ENCODE data around the gene TMEM273.

The TMEM273 gene

GRCh38 chr10:49162761-49163310 is 25.4 kb downstream of the TMEM273 start:
- DNase-seq, result no peak

DNA sequence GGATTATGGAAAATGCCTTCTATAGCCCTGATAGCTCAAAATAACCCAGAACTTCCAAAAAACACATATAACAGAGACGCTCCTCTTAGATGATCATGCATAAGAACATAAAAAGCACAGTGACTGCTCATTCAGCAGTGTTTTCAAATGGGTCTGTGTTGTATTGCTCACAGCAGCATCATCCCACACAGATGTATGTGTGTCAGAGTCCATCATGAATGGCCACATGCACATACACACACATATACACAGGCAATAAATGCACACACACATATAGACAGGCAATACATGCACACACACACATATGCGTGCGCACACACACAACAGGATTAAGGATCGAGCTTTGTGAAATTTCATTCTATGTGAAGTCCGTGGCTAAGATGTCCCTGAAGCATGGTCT is 26.1 kb downstream of the TMEM273 start:
- no peak for DNase-seq

GRCh38 chr10:49161411-49161997 is 26.7 kb downstream of the TMEM273 start:
- no peak for DNase-seq

DNA sequence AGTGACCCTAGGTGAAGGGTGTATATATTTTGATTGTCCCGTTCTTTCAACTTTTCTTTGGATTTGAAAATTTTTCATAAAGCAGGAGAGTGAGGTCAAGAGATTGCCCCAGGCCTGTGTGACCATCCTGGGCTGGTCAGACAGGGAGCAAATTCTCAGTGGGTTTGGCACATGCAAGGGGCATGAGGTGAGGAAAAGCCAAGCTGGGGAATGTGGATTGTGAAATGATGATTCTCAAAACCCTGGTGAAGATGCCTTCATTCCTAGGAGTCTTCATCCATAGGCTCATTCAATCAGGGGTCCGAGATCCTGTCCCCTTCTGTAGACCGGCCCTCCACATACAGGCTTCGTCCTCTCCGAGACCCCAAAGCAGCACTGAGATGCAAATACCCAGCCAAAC is 27.4 kb downstream of the TMEM273 start:
- no peak for DNase-seq

DNA sequence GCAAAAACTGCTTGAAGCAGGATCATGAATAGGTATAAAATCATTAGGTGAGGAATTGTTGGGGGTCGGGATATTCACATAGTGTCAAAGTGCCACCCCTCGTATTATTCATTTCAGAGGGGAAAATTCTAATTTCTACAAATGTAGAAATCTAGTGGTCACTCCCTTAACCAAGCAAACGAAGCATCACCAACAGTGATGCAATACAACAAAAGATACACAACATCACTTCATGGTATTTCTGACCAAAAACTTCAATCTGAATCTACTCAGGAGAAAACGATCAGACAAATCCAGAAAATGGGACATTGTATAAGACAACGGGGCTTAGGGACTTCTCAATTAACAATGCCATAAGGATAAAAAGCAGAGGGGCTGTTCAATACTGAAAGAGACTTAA is 28.1 kb downstream of the TMEM273 start:
- DNase-seq, result no peak

DNA sequence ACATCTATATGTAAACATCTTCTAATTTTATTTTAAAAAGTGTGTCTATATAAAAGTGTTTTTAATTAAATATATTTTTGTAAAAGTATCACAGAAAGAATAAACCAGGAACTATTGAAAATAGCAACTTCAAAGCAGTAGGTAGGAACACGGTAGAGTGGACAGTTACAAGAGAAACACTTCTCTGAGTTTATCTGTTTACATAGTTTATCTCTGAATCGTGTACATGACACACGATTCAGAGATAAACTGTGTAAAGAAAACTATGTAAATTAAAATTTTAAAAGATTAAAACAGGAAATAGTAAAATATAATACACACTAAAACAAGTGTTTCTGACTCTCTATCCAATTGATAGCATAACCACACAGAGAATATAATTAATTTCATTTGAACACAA is 29.3 kb downstream of the TMEM273 start:
- DNase-seq, result no peak

- DNase-seq, result no peak
Observed at GRCh38 chr10:49158404-49158803, 29.8 kb downstream of the TMEM273 start.

GRCh38 chr10:49157229-49157628 is 31.0 kb downstream of the TMEM273 start:
- DNase-seq, result no peak

- DNase-seq, result no peak
Observed at GRCh38 chr10:49154641-49155040, 33.5 kb downstream of the TMEM273 start.

GRCh38 chr10:49153971-49154370 is 34.2 kb downstream of the TMEM273 start:
- no peak for DNase-seq

DNA sequence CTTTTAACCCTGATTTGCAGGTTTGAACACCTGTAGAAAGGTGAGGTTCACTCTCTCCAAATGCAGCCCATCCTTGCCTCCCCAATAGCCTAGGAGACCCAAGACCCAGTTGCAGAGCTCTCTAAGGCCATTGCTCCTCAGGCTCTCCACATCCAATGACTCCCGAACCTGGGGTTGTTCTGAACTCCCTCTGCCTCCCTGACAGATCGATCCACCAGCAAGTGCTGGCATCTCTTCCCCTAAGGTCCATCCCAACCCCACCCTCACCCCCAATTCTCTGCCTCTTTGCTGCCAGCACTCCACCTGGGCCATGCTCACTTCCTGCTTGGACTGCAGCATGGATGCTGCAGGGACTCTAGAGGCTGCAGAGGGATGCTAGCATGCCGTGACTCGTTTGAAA is 35.1 kb downstream of the TMEM273 start:
- no peak for DNase-seq

DNA sequence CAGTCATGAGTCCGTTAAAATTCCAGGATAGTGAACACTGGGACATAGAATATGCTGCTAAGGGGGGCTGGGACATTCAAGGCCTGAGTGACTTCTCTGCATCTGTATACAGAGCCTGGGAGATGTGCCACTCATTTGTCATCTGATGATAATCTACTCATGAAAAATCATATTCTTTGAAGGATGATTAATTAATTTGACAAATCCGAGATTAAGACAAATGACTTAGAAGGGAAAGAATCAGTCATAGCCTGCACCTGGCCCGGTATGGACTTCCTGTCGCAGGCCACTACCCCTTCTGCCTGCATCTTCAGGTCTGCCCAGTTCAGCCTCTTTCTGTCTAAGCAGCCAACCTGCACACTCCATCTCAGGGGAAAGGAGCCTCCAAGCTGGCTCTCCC is 35.5 kb downstream of the TMEM273 start:
- DNase-seq, result no peak

DNA sequence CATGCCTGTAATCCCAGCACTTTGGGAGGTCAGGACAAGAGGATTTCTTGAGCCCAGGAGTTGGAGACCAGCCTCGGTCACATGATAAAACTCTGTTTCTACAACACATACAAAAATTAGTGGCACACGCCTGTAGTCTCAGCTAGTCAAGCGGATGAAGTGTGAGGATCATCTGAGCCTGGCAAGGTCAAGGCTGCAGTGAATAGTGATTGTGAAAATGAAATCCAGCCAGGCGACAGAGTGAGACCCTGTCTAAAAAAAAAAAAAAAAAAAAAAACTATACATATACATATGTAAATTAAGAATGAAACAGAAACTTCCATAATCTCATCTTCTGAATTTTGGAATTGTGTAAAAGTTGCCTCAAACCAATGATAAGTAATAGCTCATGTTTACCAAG is 36.2 kb downstream of the TMEM273 start:
- DNase-seq, result no peak

- DNase-seq, result no peak
Observed at GRCh38 chr10:49151481-49151880, 36.7 kb downstream of the TMEM273 start.

DNA sequence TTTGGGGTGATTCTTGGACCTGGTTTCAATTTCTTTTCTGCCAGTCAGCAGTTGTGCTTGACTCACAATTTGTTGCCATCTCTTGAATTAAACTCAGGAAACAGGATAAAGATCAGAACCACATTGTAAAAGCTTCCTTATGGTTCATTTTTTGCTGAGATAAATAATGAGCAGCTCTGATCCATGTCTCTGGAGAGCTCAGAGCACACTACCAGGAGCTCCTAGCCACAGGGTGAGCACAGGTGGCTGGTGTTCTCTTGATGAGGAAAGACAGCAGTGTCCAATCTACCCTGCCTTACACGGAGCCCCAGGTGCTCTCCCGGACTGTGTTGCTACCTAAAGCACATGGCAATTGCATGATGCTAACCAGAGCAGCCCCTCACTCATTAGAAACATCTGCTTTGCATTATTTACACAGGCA is 37.2 kb downstream of the TMEM273 start:
- DNase-seq, result no peak

GRCh38 chr10:49150426-49150825 is 37.8 kb downstream of the TMEM273 start:
- DNase-seq, result no peak

GRCh38 chr10:49149881-49150280 is 38.3 kb downstream of the TMEM273 start:
- no peak for DNase-seq

DNA sequence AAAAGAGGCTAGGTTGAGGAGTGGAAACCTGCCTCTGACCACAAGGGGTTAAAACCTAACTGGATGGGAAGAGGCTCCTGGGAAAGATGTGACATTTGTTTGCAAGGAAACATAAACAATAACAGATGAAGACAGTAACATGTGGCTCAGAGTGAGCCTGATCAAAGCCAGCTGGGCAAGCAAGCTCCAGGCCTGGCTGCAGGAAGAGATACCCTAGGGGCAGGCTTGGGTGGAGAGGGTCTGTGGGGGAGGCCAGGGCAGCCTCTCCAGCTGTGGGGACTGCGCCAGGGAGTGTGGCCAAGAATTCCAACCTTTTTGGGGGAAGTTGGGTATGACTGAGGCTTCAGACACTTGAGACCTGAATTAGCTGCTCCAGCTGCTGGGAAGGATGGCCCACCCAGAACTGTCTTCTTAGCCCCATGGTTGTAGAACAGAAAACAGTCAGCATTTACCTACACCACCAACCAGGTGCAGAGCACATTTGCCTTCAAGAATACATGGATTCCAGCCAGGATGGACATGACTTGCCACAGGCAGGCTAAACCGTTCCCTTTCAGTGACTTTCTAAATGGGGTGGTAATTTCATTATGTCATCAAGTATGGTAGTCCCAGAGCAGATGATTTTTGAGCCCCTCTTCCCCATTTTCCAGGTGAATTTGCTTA is 44.0 kb downstream of the TMEM273 start:
- no peak for DNase-seq

GRCh38 chr10:49143249-49143648 is 44.9 kb downstream of the TMEM273 start:
- DNase-seq, result no peak

DNA sequence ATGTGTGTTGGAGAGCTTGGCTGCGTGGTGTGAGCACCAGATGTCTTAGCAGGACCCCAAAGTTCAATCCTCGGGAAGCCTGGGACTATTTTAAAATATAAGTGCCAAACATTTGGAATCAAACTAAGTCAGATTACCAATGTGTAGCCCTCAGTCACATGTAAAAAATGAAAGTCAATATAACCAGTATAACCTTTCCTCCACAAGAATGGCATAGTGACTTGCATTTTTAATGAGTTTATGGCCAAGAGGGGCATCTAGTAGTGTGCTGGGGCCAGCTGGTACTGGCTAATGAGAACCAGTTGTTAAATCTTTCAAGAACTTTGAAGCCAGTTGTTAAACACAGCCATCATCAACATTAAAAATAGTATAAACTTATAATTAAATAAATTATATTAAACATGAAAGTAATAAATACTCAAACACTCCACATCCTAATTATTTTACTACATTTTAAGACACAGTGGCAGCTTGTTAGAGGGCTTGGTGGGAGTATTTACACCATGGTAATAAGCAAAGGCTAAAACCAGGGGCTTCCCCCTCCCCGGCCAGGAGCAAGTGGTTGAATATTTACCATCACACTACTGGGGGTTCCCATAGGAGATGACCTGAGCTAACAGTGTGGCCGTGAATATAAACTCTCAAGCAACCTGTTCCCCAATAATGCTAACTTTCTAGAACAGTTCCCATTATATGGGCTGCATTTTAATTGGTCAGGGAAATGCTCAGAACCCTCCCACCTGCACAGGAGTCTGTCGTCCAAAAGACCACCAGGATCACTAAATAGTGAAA is 46.5 kb downstream of the TMEM273 start:
- no peak for DNase-seq

GRCh38 chr10:49140304-49141177 is 47.6 kb downstream of the TMEM273 start:
- no peak for DNase-seq

GRCh38 chr10:49139846-49140195 is 48.4 kb downstream of the TMEM273 start:
- no peak for DNase-seq

Data from CD4-positive, alpha-beta T cell treated with Interleukin-1 beta for 1 hour (primary cell).